Measurements from ENCODE around the gene ITGB8.
"Not testable (repeated sequence)": the region's sequence is repeated elsewhere in the genome, so short reads cannot be mapped to it uniquely, and the experiment has no call there.

The ITGB8 gene

DNA sequence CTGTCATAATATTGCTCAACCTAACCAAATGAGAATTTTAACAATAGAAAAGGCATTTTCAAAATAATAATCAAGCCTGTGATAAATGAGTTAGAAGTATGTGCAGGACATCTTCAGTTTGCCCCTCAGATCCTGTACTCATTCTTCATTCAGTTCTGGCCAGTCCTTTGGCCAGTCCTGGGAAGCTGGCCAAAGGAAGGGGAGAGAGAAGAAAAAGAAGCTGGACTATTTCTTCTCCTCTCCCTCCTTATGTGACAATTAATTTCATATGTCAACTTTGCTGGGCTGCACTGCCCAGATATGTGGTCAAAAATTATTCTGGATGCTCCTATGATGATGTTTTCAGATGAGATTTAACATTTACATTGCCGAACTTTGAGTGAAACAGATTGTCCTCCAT, 31.6 kb upstream of the ITGB8 start:
- TF ChIP-seq, protein P1, sequence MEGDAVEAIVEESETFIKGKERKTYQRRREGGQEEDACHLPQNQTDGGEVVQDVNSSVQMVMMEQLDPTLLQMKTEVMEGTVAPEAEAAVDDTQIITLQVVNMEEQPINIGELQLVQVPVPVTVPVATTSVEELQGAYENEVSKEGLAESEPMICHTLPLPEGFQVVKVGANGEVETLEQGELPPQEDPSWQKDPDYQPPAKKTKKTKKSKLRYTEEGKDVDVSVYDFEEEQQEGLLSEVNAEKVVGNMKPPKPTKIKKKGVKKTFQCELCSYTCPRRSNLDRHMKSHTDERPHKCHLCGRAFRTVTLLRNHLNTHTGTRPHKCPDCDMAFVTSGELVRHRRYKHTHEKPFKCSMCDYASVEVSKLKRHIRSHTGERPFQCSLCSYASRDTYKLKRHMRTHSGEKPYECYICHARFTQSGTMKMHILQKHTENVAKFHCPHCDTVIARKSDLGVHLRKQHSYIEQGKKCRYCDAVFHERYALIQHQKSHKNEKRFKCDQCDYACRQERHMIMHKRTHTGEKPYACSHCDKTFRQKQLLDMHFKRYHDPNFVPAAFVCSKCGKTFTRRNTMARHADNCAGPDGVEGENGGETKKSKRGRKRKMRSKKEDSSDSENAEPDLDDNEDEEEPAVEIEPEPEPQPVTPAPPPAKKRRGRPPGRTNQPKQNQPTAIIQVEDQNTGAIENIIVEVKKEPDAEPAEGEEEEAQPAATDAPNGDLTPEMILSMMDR (IDR thresholded peaks at IDR 0.05; ENCODE audit: extremely low read depth, insufficient read depth, missing control alignments): no peak
- in situ Hi-C loops (cut with MboI; ENCODE audit: low pct_unique_long_range_greater_than_20kb, low sequenced_read_pairs, unreplicated experiment): no loop called here

DNA sequence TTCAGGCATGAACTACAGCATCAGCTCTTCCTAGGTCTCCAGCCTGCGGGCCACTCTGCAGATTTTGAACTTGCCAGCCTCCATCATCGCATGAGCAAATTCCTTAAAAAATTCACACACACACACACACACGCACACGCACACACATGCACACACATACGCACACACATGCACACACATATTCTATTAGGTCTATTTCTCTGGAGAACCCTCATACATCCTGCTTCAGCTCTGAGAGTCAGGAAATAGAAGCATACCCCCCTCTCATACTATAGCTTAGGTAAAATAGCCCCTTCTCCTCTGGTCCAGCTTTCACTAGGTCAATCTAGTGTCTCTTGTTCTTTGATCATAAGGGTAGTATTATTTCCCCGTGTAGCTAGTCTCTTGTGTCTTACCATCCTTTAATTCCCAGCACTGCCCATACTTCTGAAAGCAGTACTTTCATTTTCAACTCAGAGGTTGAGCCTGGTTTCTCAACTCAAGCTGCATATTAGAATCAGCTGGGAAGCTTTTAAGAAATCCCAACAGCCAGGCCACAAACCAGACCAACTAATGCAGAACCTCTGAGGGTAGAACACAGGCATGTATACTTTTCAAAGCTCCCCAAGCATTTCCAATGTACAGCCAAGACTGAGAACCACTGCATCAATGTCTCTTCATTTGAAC, 30.9 kb upstream of the ITGB8 start:
- DNase-seq (ENCODE audit: low spot score): no peak
- TF ChIP-seq, protein P1 (IDR thresholded peaks at IDR 0.05; ENCODE audit: extremely low read depth, insufficient read depth, missing control alignments): no peak
- in situ Hi-C loops (cut with MboI; ENCODE audit: low pct_unique_long_range_greater_than_20kb, low sequenced_read_pairs, unreplicated experiment): loop anchor here (25.0 kb wide), 2 partner anchors 312 to 537 kb away; partner anchors contain the start of gene TMEM196

More for the DNA sequence above, 31.6 kb upstream of the ITGB8 start:
- no peak for DNase-seq (ENCODE audit: low spot score)

DNA sequence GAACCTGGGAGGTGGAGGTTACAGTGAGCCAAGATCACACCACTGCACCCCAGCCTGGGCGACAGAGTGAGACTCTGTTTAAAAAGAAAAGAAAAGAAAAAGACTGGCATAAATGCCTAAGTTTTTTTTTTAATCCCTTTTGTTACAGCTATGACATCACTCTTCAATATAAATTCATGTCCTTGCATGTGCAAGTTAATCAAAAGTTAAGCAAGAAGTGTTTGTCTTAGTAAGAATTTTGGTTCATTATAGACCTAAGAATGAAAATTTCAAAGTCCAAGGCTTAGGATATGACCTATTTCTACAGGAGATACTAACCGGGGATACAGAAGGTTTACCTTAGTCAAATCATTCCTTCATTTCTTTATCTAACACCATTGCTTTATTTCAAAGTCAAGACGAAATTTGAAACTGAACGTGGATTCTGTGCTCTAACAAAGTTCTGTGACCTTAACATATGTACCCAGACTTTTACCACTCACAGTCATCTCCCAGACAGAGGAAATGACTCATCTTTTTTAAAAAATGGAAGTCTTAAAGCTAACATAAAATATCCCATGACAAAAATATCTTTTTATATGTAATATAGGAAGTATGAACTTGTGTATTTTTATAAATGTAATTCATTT, 29.3 kb upstream of the ITGB8 start:
- in situ Hi-C loops (cut with MboI; ENCODE audit: low pct_unique_long_range_greater_than_20kb, low sequenced_read_pairs, unreplicated experiment): loop anchor here (25.0 kb wide), 2 partner anchors 314 to 539 kb away; partner anchors contain the start of gene TMEM196
- peak; percentile 23 for DNase-seq (ENCODE audit: low spot score)
- TF ChIP-seq, protein P1 (IDR thresholded peaks at IDR 0.05; ENCODE audit: extremely low read depth, insufficient read depth, missing control alignments): no peak

DNA sequence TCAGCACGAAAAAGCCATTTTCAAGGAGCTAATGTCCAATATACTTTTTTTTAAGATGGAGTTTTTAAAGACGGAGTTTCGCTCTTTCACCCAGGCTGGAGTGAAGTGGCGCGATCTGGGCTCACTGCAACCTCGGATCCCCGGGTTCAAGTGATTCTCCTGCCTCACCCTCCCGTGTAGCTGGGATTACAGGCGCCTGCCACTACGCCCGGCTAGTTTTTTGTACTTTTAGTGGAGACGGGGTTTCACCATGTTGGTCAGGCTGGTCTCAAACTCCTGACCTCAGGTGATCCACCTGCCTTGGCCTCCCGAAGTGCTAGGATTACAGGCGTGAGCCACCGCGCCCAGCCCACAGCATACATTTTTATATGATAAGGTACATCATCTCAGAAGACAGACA, 28.4 kb upstream of the ITGB8 start:
- in situ Hi-C loops (cut with MboI; ENCODE audit: low pct_unique_long_range_greater_than_20kb, low sequenced_read_pairs, unreplicated experiment): loop anchor here (25.0 kb wide), 2 partner anchors 315 to 540 kb away; partner anchors contain the start of gene TMEM196
- DNase-seq (ENCODE audit: low spot score): not testable (repeated sequence)

DNA sequence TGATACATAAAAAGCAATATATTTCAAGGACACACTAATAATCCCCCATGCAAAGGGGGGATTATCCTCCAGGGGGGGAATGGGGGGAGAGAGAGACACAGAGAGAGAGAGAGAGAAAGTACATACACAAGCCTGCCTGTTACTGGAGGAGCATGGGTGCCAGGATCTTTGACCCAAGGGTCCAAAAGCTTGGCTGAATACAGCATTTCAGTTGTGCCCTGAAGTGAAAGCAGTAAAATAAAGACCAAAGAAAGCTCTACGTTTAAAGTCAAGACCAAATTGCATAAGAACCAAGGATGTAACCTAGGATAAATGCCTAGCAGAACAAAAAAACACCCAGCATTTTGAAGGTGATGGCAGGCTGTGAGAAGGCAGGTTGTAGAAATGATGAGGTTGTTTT, 27.8 kb upstream of the ITGB8 start:
- in situ Hi-C loops (cut with MboI; ENCODE audit: low pct_unique_long_range_greater_than_20kb, low sequenced_read_pairs, unreplicated experiment): loop anchor here (25.0 kb wide), 2 partner anchors 316 to 541 kb away; partner anchors contain the start of gene TMEM196
- no peak for DNase-seq (ENCODE audit: low spot score)
- TF ChIP-seq, protein P1 (IDR thresholded peaks at IDR 0.05; ENCODE audit: extremely low read depth, insufficient read depth, missing control alignments): no peak

DNA sequence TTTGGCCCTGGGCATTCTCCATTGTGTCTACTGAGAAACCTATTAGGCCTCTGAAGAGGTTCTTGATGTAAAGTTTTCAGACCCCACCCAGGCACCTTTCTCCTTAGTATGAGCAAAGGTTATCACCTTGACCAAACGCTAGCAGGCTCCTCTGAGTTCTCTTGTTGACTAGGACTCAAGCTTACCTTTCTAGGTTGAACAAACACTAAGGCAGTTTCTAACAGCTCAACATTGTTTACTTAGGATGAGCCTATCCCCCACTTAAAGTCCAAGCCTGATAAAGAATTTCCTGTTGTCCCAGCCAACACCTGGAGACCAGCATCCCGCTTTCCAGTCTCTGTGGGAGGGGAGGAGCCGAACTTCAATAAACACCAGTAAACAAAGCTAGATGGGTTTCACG, 26.3 kb upstream of the ITGB8 start:
- in situ Hi-C loops (cut with MboI; ENCODE audit: low pct_unique_long_range_greater_than_20kb, low sequenced_read_pairs, unreplicated experiment): loop anchor here (25.0 kb wide), 2 partner anchors 317 to 542 kb away; partner anchors contain the start of gene TMEM196
- DNase-seq (ENCODE audit: low spot score): no peak
- TF ChIP-seq, protein P1 (IDR thresholded peaks at IDR 0.05; ENCODE audit: extremely low read depth, insufficient read depth, missing control alignments): no peak

DNA sequence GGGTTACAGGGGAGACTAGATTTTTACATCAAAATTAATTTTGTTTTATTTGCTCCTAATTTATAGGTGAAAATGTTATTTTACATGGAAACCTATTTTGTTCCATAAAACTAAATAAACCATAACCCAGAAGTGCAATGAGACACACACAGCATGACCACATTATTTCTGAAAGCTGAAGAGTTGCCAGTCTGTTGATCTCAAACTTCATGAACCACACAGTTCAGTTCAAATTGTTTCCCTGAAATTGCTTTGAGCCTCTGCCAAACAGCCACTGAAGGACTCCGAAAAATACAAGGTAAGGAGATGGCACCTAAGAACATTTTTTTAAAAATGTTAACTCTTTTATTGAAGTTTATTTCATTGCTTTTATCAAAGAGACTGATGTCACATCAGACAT, 25.0 kb upstream of the ITGB8 start:
- TF ChIP-seq, protein P1 (IDR thresholded peaks at IDR 0.05; ENCODE audit: extremely low read depth, insufficient read depth, missing control alignments): no peak
- in situ Hi-C loops (cut with MboI; ENCODE audit: low pct_unique_long_range_greater_than_20kb, low sequenced_read_pairs, unreplicated experiment): loop anchor here (25.0 kb wide), 2 partner anchors 318 to 543 kb away; partner anchors contain the start of gene TMEM196
- no peak for DNase-seq (ENCODE audit: low spot score)
